Measurements from ENCODE around the gene PLEKHN1. TPM values are rescaled to one million over a fixed set of nuclear protein-coding genes. Genes with fewer than 3 reads are reported as not detected.
"Not testable (repeated sequence)": the region's sequence is repeated elsewhere in the genome, so short reads cannot be mapped to it uniquely, and the experiment has no call there.

PLEKHN1 gene
- total RNA-seq, 1 donor, result 0.54 TPM

- DNase-seq (ENCODE audit: low read depth), result no peak
- no peak overlapping the region for H3K4me3 ChIP-seq (ENCODE audit: low read depth, low read length)
- TF ChIP-seq CTCF (IDR thresholded peaks at IDR 0.05; ENCODE audit: insufficient read depth, low read length), result no peak
Observed at GRCh38 chr1:991895-992294, 25.6 kb downstream of the PLEKHN1 start.

- TF ChIP-seq CTCF (IDR thresholded peaks at IDR 0.05; ENCODE audit: insufficient read depth, low read length), result no peak
- no peak overlapping the region for H3K4me3 ChIP-seq (ENCODE audit: low read depth, low read length)
- no peak for DNase-seq (ENCODE audit: low read depth)
Observed at GRCh38 chr1:992362-992761, 26.1 kb downstream of the PLEKHN1 start.

- TF ChIP-seq CTCF (IDR thresholded peaks at IDR 0.05; ENCODE audit: insufficient read depth, low read length), result no peak
- no peak overlapping the region for H3K4me3 ChIP-seq (ENCODE audit: low read depth, low read length)
- DNase-seq (ENCODE audit: low read depth), result no peak
Observed at GRCh38 chr1:993379-993995, 27.2 kb downstream of the PLEKHN1 start.

GRCh38 chr1:994546-994945 lies 28.3 kb downstream of the PLEKHN1 start:
- H3K4me3 ChIP-seq (ENCODE audit: low read depth, low read length); DNase-seq (ENCODE audit: low read depth): not testable (repeated sequence)

- DNase-seq (ENCODE audit: low read depth), result no peak
Observed at GRCh38 chr1:995665-996633, 29.7 kb downstream of the PLEKHN1 start.

GRCh38 chr1:996851-997712 lies 30.8 kb downstream of the PLEKHN1 start:
- TF ChIP-seq CTCF (IDR thresholded peaks at IDR 0.05; ENCODE audit: insufficient read depth, low read length), result no peak
- no peak for DNase-seq (ENCODE audit: low read depth)
- H3K4me3 ChIP-seq (ENCODE audit: low read depth, low read length), result no peak overlapping the region

More at GRCh38 chr1:995665-996633, 29.7 kb downstream of the PLEKHN1 start:
- TF ChIP-seq CTCF (IDR thresholded peaks at IDR 0.05; ENCODE audit: insufficient read depth, low read length), result no peak
- no peak overlapping the region for H3K4me3 ChIP-seq (ENCODE audit: low read depth, low read length)

- no peak overlapping the region for H3K4me3 ChIP-seq (ENCODE audit: low read depth, low read length)
- no peak for TF ChIP-seq CTCF (IDR thresholded peaks at IDR 0.05; ENCODE audit: insufficient read depth, low read length)
- DNase-seq (ENCODE audit: low read depth), result no peak
Observed at GRCh38 chr1:997713-997992, 31.4 kb downstream of the PLEKHN1 start.

Measured in fibroblast of the aortic adventitia (primary cell).